Measurements from ENCODE around the gene EIF4G1. TPM values are rescaled to one million over a fixed set of nuclear protein-coding genes. Genes with fewer than 3 reads are reported as not detected.

Gene EIF4G1
- total RNA-seq, 1 experiment from 2014 or later = 532 TPM

GRCh38 chr3:184291044-184291737 lies 23.2 kb upstream of the EIF4G1 start:
- Histone ChIP-seq H2BK20ac (ENCODE audit: low read depth, low read length, poor library complexity, severe bottlenecking) (no peak overlapping the region), H3K4me2 (ENCODE audit: insufficient read depth, insufficient read length, low read length) (no peak overlapping the region), H3K14ac (ENCODE audit: insufficient read depth, low read length) (no peak overlapping the region), H3K79me2 (ENCODE audit: insufficient read depth, low read length) (no peaks in the 10 kb centered on the region), H2AFZ (ENCODE audit: low read length) (no peak overlapping the region), H4K20me1 (ENCODE audit: control insufficient read depth, insufficient read depth, insufficient read length) (no peaks in the 10 kb centered on the region), H2BK12ac (ENCODE audit: insufficient read length, low read depth, low read length) (no peak overlapping the region), H3K56ac (ENCODE audit: insufficient read length, low read depth, low read length) (no peak overlapping the region), H3K4ac (ENCODE audit: low read depth, low read length) (no peak overlapping the region), H2AK5ac (ENCODE audit: insufficient read length, low read length) (no peak overlapping the region), H4K5ac (ENCODE audit: insufficient read length, low read depth, low read length) (no peak overlapping the region), H2BK5ac (ENCODE audit: insufficient read length, low read length) (no peak overlapping the region), H4K8ac (replicated peaks; ENCODE audit: insufficient read length, low read depth, low read length) (no peak overlapping the region), H3K9me3 (ENCODE audit: control insufficient read depth, low read depth, low read length) (no peaks in the 10 kb centered on the region), H4K91ac (ENCODE audit: insufficient read length, low read depth, low read length) (no peak overlapping the region), H3K23me2 (ENCODE audit: insufficient read length, low read depth, low read length, poor library complexity, severe bottlenecking) (no peaks in the 10 kb centered on the region), H3K18ac (ENCODE audit: insufficient read length, low read depth, low read length) (no peak overlapping the region), H3K27ac (ENCODE audit: insufficient read length, low read depth, low read length) (no peak overlapping the region), H3K27me3 (ENCODE audit: insufficient read depth, low read length) (no peaks in the 10 kb centered on the region), H2BK120ac (ENCODE audit: low read depth, low read length, poor library complexity, severe bottlenecking) (no peak overlapping the region), H3K23ac (ENCODE audit: insufficient read length, low read depth, low read length) (no peak overlapping the region), H3K79me1 (ENCODE audit: insufficient read depth, low read depth, low read length, poor library complexity, severe bottlenecking) (no peaks in the 10 kb centered on the region), H3K4me1 (ENCODE audit: insufficient read depth, low read length) (no peaks in the 10 kb centered on the region), H3K9ac (ENCODE audit: extremely low read depth, insufficient read length, low read length) (no peak overlapping the region), H2BK15ac (ENCODE audit: low read depth, low read length) (no peak overlapping the region), H3T11ph (ENCODE audit: low read length) (no peak overlapping the region)
- Mint-ChIP-seq H3K27ac (no peak overlapping the region), H3K36me3 (ENCODE audit: insufficient read depth in 1 of 3, low read depth in 3 of 3) (no peaks in the 10 kb centered on the region; a peak in 1 of 7 replicates), H3K27me3 (ENCODE audit: low read depth) (peaks cover 11% of the 10 kb centered on the region), H3K4me1 (no peaks in the 10 kb centered on the region), H3K9me3 (no peaks in the 10 kb centered on the region), H3K4me3 (no peak overlapping the region; a peak in 1 of 5 replicates)
- no peak for DNase-seq
- no CpG with 5 or more reads among the region's 22 CpGs for WGBS (ENCODE audit: extremely low coverage, insufficient read length, low lambda C conversion rate)
- TF ChIP-seq CTCF (conservative IDR thresholded peaks at IDR 0.05) = no peak
